Measurements from ENCODE around the gene AKAP9. TPM values are rescaled to one million over a fixed set of nuclear protein-coding genes. Genes with fewer than 3 reads are reported as not detected.

AKAP9 gene
- total and polyA plus RNA-seq, 9 of the 15 experiments (the other 6 are each of a cell fraction or from before 2014, with no cell fraction given): 25.5 to 80.9 (median 46.3) TPM

DNA sequence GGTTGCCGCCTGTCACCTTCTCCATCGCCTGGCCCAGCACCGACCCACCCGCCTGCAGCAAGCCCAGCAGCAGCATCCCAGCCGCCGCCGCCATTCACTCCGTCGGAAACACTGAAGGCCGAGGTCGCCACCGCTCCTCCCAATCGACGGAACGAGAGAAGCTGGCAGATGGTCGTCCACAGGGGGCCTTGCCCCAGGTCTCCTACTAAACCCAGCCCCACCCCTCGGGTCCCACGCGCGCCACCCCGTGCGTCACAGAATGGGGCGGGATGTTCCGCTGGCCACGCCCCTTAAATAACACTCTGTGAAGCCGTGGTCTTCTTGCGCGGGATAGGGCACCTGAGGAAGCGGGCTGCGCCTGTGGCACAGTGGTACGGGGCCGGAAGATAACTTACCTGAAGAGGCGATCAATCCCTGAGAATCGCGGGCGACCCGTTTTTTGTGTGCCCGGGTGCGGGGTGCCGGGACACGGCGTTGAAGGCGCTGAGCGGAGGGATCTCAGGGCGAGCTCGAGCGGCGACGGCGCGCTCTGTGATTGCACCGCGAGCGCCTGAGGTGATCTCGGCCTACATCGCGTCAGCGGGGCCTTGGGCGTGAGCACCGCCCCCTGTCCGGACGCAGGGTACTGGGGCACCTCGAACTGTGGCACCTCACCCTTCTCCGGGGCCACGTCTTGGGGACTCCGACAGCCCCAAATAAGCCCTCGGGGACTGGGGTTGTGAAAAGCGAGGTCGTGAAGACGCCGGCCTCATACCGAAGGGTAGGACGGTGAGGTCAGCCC is 193.8 kb downstream of the AKAP9 start, which contains the start of gene CYP51A1 (continued):
- TF ChIP-seq, protein P1, sequence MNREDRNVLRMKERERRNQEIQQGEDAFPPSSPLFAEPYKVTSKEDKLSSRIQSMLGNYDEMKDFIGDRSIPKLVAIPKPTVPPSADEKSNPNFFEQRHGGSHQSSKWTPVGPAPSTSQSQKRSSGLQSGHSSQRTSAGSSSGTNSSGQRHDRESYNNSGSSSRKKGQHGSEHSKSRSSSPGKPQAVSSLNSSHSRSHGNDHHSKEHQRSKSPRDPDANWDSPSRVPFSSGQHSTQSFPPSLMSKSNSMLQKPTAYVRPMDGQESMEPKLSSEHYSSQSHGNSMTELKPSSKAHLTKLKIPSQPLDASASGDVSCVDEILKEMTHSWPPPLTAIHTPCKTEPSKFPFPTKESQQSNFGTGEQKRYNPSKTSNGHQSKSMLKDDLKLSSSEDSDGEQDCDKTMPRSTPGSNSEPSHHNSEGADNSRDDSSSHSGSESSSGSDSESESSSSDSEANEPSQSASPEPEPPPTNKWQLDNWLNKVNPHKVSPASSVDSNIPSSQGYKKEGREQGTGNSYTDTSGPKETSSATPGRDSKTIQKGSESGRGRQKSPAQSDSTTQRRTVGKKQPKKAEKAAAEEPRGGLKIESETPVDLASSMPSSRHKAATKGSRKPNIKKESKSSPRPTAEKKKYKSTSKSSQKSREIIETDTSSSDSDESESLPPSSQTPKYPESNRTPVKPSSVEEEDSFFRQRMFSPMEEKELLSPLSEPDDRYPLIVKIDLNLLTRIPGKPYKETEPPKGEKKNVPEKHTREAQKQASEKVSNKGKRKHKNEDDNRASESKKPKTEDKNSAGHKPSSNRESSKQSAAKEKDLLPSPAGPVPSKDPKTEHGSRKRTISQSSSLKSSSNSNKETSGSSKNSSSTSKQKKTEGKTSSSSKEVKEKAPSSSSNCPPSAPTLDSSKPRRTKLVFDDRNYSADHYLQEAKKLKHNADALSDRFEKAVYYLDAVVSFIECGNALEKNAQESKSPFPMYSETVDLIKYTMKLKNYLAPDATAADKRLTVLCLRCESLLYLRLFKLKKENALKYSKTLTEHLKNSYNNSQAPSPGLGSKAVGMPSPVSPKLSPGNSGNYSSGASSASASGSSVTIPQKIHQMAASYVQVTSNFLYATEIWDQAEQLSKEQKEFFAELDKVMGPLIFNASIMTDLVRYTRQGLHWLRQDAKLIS (CRISPR knock-in tag; IDR thresholded peaks at IDR 0.05): peak; percentile 28
- TF ChIP-seq GABPA (tag; conservative IDR thresholded peaks at IDR 0.05; ENCODE audit: low read depth) (peak; percentile 12; the same call in 1 of the 2 replicates), MTA3 (IDR thresholded peaks at IDR 0.05; ENCODE audit: borderline replicate concordance) (peak; percentile 96), CTBP1 (IDR thresholded peaks at IDR 0.05; ENCODE audit: borderline replicate concordance) (peak; percentile 96), NELFE (IDR thresholded peaks at IDR 0.05; ENCODE audit: insufficient read depth, insufficient read length) (no peak), PCBP1 (IDR thresholded peaks at IDR 0.05; ENCODE audit: low read depth, low read length, poor library complexity, severe bottlenecking) (peak; percentile 97), ZSCAN29 (IDR thresholded peaks at IDR 0.05) (no peak), HDAC2 (IDR thresholded peaks at IDR 0.05) (peak; percentile 95), DACH1 (IDR thresholded peaks at IDR 0.05; ENCODE audit: partially characterized antibody) (peak; percentile 46), PHTF2 (CRISPR knock-in tag; IDR thresholded peaks at IDR 0.05) (no peak; the same call in 1 of the 2 replicates), ZNF561 (CRISPR knock-in tag; conservative IDR thresholded peaks at IDR 0.05) (no peak), ZBTB7A (IDR thresholded peaks at IDR 0.05; ENCODE audit: borderline replicate concordance, control insufficient read depth, low read depth, low read length) (no peak; the same call in none of the 2 replicates), DIDO1 (tag; IDR thresholded peaks at IDR 0.05; ENCODE audit: low read depth) (peak; percentile 92), CEBPG (CRISPR knock-in tag; IDR thresholded peaks at IDR 0.05) (peak; percentile 52), CEBPG (tag; conservative IDR thresholded peaks at IDR 0.05 in 1 of 2, IDR thresholded peaks at IDR 0.05 in 1 of 2) (peak in 1 of 2 experiments; percentile 57; a peak in 2 of 4 replicates), ZNF175 (CRISPR knock-in tag; IDR thresholded peaks at IDR 0.05; ENCODE audit: low read depth) (no peak)
- TF ChIP-seq, protein P2, sequence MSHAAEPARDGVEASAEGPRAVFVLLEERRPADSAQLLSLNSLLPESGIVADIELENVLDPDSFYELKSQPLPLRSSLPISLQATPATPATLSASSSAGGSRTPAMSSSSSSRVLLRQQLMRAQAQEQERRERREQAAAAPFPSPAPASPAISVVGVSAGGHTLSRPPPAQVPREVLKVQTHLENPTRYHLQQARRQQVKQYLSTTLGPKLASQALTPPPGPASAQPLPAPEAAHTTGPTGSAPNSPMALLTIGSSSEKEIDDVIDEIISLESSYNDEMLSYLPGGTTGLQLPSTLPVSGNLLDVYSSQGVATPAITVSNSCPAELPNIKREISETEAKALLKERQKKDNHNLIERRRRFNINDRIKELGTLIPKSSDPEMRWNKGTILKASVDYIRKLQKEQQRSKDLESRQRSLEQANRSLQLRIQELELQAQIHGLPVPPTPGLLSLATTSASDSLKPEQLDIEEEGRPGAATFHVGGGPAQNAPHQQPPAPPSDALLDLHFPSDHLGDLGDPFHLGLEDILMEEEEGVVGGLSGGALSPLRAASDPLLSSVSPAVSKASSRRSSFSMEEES (CRISPR knock-in tag; IDR thresholded peaks at IDR 0.05): no peak
- TF ChIP-seq, protein P3, sequence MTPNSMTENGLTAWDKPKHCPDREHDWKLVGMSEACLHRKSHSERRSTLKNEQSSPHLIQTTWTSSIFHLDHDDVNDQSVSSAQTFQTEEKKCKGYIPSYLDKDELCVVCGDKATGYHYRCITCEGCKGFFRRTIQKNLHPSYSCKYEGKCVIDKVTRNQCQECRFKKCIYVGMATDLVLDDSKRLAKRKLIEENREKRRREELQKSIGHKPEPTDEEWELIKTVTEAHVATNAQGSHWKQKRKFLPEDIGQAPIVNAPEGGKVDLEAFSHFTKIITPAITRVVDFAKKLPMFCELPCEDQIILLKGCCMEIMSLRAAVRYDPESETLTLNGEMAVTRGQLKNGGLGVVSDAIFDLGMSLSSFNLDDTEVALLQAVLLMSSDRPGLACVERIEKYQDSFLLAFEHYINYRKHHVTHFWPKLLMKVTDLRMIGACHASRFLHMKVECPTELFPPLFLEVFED (CRISPR knock-in tag; conservative IDR thresholded peaks at IDR 0.05): no peak
- TF ChIP-seq, protein P4, sequence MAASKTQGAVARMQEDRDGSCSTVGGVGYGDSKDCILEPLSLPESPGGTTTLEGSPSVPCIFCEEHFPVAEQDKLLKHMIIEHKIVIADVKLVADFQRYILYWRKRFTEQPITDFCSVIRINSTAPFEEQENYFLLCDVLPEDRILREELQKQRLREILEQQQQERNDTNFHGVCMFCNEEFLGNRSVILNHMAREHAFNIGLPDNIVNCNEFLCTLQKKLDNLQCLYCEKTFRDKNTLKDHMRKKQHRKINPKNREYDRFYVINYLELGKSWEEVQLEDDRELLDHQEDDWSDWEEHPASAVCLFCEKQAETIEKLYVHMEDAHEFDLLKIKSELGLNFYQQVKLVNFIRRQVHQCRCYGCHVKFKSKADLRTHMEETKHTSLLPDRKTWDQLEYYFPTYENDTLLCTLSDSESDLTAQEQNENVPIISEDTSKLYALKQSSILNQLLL (CRISPR knock-in tag; IDR thresholded peaks at IDR 0.05; ENCODE audit: borderline replicate concordance): no peak
